GM21515 (cell line): ENCODE results near the gene PPP1R12B.
A peak's percentile ranks its signal among the peaks of the same experiment; 100 is the strongest.
"Not testable (repeated sequence)": the region's sequence is repeated elsewhere in the genome, so short reads cannot be mapped to it uniquely, and the experiment has no call there.

ENCODE experiments used
- ATAC-seq: cut with Tn5 transposase; IDR thresholded peaks from one replicate; pipeline ENCODE4 v1.9.1; 2021; ENCODE audit not compliant: unreplicated experiment

The PPP1R12B gene

DNA sequence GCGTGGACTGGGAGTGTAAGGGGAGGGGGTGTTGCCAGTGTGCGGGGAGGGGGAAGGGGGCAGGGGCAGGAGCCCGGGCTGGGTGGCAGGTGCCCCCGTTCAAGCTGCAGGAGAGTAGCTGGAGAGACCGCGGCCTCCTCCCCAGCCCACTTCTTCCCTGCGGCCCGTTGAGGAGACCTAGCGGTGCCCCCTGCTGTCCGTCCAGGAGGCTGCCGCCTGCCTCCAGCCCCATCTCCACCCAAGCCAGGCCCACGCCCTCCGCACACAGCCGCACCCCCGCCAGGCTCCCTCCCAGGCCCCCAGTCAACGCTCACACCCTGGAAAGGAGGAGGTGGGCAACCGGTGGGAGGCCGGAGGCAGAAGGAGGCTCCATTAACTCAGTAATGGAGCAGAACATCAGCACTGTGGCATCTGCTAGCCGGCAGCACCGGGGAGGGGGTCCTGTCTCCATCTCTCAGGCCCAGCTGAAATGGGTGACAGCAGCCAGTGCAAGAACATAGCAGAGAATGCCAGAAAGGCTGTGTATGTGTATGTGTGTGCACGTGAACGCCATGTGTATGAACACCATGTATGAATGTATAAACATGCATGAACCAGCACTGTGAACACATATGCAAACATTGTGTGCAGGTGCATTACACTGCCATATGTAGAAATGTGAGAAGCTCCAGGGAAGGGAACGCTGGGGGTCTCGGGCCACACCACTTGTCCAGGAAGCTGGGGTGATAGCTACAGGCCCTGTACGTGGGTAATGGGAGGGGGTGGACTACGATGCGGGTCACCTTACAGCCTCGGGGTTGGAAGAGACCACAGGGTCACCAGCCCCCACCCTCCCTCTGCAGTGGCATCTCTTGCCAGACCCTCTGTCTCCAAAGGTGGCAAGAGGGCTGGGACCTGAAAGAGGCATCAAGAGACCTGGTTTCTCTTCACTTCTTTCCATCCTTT, 277.2 kb downstream of the PPP1R12B start:
- peak; percentile 49 for ATAC-seq

DNA sequence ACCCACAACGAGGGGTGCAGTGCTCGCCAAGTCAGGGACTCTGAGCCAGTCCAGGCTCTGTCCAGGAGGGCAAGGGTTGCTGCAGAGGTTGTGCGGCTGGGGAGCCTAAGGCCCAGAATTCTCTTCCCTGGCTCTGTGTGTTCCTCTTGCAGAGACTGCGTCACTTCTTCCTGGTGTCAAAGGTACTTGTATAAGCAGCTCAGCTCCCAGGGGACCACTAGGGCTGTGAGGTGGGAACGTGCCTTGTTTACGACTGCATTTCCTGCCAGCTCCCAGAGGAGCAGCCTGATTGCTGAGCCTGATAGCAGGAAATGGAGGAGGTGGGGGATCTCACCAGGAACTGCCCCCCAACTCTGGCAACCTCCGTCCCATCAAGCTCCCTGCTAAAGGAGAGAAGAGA, 278.5 kb downstream of the PPP1R12B start:
- ATAC-seq: not testable (repeated sequence)

DNA sequence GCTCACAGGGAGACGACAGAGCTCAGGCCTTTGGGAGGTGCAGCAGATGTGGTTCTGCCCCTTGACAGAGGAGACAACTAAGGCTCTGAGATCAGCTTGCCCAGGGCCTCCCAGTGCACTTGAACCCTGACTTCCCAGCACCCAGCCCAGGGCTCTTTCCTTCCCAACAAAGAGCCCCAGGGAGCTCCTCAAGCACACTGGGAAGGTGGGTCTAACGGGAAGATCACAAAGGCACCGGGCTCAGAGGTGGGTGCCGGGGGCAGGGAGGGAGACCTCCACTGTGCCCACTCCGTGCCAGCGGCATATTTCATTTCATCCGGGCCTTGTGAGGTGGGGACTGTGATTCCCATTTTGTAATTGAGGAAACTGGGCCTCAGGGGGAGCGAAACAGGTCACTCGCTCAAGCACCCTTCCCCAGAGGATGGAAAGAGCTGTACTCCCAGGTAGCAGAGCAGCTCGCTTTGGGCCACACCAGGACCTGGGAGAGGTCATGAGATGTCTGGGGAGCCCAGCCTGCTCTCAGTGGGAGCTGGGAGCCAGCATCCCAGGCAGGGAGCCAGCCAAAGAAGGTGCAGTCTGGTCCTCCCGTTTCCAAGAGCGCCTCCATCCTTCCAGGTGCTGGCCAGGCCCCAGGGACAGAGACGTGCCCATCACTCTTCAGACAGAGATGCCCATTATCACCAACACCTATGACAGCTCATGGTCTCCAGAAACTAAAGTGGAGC, 279.5 kb downstream of the PPP1R12B start:
- no peak for ATAC-seq

DNA sequence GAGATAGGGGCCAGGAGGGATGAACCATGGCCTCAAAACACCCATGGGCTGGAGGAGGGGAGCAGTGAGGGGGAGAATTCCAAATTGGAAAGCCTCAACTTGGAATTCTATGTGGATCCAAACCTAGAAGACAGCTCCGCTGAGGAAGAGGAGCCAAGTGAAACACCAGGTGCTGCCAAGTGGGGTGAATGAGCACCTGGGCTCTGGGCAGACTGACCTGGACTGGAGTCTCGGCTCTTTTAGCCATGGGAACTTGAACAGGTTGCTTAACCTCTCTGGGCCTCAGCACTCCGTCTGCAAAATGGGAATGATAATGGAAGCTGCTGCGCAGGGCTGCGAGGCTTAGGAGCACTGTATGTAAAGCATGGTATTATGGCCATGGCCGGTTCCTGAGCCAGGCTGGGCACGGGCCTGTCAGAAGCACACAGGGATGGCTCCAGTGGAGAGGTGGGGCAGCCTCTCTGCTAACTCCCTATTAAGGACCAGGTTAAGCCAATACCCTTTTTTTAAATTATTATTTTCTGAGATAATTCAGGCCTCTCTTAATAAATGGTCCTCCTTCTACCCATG, 280.2 kb downstream of the PPP1R12B start:
- no peak for ATAC-seq

DNA sequence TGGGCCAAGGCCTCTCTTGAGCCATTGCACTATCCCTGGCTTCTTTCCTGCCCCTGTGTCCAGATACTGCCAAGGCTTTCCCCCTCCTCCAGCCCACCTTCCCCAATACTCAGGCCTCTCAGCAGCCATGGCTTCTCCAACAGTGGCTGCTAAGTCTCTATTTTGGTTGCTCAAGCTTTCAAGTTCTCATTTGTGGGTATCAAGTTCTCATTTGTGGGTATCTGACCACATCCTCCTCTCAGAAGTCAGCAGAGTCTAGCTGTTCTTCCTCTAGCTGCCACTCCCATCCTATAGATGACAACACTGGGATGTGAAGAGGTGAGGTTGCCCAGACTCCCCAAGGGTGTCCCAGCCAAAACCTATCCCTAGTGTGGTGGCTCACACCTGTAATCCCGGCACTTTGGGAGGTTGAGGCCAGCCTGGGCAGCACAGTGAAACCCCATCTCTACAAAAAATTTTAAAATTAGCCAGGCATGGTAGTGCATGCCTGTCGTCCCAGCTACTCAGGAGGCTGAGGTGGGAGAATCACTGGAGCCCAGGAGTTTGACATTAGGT, 280.8 kb downstream of the PPP1R12B start:
- peak; percentile 54 for ATAC-seq

DNA sequence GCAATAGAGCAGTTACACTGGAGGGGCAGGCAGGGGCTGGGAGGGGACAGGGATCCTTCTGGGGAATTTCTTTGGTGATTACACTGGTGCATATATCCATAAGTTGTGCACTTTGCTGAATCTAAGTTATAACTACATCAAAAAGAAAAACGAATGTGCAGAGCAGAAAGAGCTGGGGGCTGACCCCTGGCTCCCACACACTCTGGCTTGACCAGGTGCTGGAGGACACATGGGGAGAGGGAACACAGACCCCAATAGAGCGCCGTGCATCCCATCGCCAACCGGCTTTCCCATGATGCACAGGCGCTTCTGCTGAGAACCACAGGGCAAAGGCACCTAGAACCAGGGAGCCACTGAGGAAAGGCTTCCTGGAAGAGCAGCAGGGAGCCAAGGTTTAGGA, 281.6 kb downstream of the PPP1R12B start:
- not testable (repeated sequence) for ATAC-seq

DNA sequence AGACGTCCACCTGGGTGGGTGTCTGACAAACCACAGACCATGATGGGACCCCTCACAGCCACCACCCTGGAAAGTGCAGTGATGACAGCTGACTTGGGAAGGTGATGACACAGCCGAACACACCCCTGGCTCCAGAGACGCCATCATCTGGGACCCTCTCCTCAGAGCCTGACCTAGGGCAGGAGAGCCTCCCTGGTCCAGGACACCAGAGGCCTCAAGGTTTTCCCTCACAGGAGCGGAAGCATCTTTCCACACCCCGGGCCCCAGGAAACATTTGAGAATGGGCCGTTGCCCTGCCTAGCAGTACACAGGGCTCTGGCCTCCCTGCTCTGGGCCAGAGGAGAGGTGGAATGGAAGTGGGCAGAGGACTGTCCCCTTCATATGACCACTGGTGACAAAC, 282.0 kb downstream of the PPP1R12B start:
- ATAC-seq: no peak

DNA sequence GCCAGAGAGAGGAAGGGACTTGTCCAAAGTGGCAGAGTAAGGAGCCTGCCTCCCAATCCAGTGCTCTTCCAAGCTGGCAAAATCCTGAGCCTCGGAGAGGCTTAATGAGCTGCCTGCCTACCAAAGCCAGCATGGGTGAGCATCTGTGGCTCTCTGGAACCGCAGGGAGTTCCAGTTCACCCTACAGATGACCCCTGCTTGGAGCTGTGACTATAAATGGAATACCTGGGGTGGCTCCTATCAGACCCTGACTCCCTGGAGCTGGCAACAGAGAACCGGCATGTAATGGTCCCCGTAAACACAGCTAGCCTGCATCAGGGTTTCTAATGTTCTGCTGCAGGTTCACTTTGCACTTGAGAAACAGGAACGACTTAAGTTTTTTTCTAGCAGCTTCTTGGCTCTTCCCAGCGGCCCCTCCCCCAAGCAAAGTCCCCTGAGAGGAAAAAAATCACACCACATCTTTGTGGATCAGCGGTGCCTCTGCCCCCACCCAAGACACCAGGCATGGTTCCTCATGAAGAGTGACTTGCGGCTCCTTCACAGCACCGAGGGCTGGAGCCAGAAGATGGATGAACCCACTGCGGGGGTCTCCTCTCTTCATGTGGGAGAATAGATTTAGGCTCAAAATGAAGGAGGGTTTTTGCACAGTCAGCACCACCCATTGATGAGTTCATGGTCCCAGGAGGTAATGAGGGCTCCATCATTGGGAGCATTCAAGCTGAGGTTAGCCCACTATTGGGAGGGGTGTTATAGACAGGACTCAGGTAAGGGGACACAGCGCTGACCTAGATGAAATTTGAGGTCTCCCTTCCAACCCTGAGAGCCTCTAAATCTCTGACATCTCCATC, 282.8 kb downstream of the PPP1R12B start:
- no peak for ATAC-seq

DNA sequence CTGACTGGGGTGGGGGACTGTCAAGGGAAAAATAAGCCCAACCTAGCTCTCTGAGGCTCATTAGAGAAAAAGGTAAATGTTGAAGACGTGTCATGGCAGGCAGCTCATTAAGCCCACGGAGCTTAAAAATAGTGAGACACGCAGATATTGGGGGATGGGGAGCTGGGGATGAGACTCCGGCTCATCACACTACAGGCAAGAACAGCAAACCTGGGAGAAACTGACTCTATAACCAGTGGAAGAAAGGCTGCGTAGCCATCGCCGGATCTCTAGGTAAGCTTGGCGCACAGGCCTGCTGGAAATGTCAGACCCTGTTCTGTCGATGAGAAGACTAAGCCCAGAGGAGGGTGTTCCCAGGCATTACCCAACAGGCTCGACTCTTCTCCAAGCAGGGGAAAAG, 283.7 kb downstream of the PPP1R12B start:
- ATAC-seq: no peak

DNA sequence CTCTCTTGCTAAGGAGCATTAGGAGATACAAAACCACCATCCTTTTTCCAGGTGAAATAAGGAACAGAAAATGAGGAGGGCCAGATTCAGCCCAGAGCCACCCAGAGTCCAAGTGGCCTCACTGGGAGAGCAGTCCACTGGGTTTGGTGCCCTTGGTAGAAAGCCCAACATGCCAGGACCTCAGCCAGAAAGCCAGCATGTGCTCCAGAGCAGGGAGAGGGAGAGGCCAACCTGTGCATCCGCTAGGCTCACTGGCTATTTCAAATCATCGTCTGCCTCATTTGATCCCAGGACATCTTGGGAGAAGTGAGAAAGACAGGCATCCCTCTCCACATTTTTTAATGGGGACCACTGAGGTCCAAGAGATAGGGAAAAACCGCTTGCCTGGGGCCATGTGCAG, 287.7 kb downstream of the PPP1R12B start:
- not testable (repeated sequence) for ATAC-seq

DNA sequence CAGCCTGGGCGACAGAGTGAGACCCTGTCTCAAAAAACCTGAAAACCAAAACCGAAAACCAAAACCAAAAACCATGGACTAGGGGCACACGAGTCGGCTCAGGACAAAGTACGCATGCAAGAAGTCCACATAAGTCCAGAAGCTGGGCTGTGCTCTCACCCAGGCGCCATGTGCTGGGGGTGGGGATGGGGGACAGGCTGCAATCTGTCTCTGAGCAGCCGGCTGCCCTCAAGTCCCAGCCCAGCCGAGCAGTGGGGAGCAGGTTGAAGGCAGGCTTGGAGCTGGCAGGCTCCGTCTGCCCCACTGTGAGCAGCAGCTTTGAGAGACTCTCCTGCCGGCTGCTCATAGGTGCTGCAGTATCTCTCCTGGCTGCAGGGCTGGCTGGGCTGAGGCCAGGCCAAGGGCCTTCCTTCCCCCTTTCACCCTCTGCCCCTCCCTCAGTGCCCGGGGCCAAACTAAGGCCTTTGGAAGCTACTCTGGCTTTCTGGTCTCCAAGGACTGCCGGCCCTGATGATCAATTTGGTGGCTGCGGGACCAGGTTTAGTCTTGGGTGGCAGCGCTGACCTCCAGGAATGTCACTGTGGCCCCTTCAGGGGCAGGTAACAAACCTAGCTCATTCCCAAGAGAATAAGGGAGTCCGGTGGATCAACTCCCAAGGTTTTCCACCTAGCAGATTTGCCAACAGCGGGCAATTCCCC, 289.0 kb downstream of the PPP1R12B start:
- ATAC-seq: not testable (repeated sequence)

DNA sequence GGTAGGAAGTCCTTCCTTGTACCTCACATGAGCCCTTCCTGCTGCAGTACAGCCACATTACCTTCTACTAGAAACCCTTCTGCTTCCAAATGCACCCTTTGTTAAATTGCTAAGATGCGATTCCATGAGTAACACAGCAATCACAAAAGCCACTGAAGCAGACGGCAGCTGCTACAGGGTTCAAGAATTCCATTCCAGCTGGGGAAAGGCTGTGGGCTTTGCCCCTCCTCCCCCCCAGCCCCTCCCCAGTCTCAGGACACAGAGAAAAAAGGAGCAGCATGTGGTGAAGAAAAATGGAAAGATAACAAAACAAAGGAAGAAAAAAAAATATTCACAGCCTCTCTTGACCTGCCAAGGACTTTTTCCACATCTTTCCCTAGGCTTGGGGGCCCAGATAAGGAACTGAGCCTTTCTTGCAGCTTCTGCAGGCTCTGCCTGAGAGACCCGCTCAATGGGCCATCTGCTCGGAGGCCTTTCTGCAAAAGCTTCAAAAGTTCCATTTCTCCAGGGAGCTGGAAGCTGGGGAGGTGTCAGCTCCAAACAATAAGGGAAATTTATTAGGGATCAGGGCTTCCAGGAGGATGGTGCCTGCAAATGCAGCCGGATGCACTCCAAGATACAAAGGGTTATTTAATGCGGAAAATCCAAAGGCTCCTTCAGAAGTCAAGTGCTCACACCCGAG, 289.7 kb downstream of the PPP1R12B start:
- ATAC-seq: no peak

DNA sequence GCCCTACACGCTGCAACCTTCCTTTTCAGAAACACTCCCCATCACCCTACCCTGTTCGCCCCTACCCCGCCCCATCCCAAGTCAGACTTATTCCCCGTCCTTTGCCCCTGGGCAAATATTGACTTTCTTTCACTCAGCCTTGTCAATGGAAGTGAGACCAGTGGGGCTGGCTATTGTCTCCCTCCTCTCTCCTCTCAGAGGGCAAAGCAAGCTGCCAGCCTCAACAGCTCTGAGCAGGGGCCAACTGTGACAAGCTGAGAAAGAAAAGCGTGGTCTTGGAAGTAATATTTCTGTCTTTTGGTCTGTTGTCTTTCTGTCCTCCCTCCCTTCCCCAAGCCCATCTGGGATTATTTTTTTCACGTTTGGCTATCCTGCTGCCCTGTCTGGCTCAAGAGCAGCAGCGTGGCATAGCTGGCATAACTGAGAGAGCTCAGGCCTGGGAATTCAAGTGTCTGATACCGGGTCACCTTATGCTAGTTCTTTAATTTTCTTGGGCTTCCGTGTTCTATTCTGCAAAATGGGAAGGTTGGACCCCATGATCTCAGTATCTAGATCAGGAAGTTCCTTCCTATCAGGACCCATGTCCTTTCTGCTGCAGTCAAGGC, 290.3 kb downstream of the PPP1R12B start:
- not testable (repeated sequence) for ATAC-seq

DNA sequence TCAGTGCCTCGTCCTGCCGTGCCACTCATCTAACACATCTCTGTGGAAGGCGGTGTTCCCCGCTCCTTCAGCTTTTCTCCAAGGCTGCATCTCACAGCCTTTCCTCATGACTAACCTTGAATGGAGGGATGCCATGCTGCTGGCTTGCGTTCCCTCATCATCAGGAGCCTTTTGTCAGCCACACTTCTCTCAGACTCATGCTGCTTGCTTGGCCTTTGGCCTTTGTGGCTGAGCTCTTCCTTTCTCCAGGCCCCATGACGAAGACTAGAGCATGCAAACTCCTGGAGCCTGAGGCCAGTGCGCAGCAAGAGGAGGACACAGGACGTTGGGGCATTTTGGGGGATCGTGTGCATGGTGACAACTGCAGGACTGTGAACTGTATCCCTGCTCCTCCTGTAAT, 291.0 kb downstream of the PPP1R12B start:
- no peak for ATAC-seq

DNA sequence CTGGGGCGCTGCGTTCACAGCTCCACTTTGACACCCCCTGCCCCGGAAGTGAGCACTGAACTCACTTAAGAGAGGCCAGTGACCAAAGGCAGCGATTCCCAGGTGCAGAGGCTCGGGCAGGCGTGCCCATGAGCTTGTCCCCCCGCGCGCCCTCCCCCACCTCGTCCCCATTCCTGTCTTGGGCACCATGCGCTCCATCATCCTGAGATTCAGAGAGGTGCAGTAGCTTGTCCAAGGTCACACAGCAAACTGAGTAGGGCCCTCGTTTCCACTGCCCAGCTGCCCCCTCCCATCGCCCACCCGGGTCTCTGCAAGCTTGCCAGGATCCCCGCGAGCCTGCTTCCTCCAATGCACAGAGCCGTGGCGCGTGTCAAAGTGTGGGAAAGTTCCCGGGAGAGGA, 293.7 kb downstream of the PPP1R12B start:
- no peak for ATAC-seq
